Colon (tissue), 2 donors: ENCODE results near the gene PKIG.
"Not testable (repeated sequence)": the region's sequence is repeated elsewhere in the genome, so short reads cannot be mapped to it uniquely, and the experiment has no call there.

Source experiments
- FAIRE-seq: peaks from 2 replicates; lab custom pipeline; 2012; peaks lifted over from hg19 to GRCh38; lab: Jason Lieb, UNC
- donor health status: control.
- donor health status: control.

The PKIG gene

DNA sequence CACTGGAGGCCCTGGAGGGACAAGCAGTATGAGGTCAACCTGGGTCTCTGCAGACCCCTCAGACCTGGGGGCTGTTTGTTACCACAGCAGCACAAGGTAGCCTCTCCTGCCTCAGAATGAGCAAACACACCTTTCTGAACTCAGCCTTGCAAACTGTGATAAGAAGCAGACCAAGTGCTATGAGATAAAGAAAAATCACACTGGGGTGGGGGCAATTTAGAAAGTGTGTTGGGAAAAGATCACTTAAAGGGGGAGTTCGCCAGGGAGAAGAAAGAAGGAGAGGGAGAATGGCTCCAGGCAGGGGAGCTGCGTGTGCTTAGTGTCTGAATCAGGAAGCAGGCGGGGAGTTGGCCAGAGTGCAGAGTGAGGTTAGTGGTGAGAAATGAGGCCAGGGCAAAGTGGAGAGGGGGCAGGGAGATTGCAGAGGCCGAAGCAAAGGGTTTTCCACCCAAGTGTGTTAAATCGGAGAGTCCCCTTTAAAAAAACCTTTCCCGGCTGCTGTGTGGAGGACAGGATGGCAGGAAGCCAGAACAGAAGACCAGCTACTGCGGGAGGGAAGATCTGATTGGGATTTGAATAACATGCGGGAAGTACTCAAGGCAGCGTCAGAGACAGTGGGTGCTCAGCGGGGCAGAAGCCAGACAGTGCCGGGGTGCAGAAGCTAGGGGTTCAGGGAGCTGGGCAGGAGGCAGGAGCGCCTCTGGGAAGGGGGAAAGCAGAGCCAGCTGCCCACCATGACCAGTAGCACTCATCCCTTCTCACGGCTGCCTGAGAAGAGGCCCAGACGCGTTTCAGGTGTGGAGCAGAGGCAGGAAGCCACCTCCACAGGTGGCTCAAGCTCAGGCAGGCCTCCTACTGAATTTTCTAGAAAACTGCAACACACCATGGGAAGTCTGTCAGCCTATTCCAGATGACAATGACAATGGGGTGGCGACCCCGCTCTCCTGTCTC, 60.1 kb downstream of the PKIG start:
- FAIRE-seq = no peak

DNA sequence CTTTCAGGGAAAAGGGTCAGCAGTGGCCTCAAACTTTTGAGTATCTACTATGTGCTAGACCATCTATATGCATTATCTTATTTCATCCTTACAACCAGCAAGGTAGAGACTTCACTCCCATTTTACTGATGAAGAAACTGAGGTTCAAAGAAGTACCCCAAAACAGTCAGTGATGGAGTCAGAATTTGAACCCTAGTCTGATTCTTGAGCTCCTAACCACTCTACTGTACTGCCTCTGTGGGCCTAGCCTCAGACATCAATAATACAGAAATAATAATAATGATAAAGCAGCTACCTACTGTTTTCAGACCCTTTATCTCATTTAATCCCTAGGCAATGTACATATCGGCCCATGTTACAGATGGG, 60.8 kb downstream of the PKIG start:
- no peak for FAIRE-seq

- no peak for FAIRE-seq
These were observed 61.3 kb downstream of the PKIG start for GRCh38 chr20:44643596-44644229.

DNA sequence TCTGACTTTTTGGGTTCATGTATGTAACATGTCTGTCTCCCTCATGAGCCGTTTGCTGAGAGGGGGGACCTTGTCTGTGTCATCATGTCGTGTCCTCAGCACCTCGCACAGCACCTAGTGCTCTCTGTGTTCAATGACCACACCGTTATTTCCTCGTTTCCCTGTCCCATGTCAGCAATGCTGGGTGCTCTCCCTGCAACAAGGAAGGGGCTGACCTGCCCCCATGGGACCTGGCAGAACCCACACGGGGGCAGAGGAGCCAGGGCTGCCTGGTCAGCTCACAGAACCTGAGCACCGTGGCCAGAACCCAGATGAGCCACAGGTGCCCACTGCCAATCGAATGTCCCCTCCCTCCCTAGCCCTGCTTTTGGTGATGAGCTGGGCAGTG, 61.8 kb downstream of the PKIG start:
- no peak for FAIRE-seq

GRCh38 chr20:44644667-44645131, 62.3 kb downstream of the PKIG start:
- no peak for FAIRE-seq

GRCh38 chr20:44646023-44646640, 63.8 kb downstream of the PKIG start:
- no peak for FAIRE-seq

DNA sequence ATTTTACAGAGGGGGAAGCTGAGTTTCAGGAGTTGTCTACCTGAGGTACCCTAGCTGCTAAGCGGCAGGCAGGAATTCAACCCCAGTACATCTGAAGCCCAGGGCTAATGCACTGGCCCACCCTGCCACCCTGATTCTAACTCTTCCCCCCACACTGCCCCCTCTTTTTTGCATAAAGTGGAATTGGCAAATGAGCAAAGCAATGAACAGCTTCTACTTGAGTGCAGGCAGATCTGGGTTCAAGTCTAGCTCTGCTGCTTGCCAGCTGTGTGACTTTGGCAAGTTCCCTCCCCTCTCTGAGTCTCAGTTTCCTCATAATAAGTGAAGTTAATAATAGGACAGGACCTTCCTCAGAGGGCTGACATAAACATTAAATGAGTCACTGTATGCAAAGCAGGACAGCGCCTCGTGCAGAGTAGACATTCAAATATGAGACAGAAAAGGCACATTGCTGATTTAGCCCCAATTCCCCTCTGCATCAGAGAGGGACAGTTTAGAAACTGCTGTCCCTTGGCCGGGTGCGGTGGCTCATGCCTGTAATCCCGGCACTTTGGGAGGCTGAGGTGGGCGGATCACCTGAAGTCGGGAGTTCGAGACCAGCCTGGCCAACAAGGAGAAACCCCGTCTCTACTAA, 64.4 kb downstream of the PKIG start:
- no peak for FAIRE-seq

- FAIRE-seq = no peak
These were observed 65.7 kb downstream of the PKIG start for GRCh38 chr20:44648068-44648467.

DNA sequence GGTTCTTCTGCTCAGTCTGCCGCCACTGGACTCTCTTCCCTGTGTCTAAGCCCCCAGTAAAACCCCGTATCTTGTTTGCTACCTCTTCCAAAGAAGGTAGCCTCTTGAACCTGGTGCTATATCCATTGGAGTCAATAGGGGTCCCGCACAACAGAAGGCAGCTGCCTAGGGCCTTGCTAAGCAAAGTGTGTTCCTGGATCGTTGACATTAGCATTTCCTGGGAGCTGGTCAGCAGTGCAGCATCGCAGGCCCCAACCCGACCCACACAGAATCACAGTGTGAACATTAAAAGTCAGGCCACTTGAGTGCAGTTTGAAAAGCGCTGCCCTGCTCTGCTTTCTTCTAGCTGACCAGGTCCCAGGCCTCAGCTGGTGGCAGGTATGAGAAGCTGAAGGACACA, 66.2 kb downstream of the PKIG start:
- no peak for FAIRE-seq

DNA sequence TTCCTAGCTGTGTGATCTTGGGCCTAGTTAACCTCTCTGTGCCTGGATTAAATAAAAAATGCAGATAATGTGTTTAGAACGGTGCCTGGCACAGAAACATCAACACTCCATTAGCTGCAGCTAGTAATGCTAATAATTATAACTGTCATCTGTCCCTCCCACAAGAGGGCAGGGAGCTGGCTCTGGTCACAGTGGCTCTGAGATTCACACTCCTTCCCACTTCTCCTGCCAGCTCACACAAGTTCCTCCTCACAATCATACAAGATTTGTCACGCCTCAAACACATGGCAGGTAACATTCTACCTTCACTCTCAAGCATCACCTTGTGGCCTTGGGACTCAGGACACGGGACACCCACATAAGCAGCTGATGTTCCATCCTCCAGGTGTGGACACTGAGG, 66.7 kb downstream of the PKIG start:
- no peak for FAIRE-seq

DNA sequence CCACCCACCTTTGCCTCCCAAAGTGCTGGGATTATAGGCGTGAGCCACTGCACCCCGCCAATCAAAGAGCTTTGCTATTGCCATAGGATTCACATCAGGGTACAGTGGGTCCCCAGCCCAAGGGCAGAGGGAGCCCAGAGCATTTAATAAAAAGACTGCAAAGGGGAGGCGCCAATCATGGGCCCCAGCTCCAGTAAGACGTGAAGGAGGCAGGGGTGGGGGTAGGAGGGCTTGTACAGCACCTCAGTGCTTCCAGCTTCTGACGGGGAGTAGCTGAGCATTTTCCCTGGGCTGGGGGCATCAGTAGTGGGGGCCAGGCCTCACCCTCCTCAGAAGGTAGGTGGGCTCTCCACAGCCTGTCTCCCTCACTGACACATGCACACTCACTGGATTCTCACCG, 67.6 kb downstream of the PKIG start:
- FAIRE-seq = no peak

- no peak for FAIRE-seq
These were observed 68.5 kb downstream of the PKIG start for GRCh38 chr20:44650771-44651433.

DNA sequence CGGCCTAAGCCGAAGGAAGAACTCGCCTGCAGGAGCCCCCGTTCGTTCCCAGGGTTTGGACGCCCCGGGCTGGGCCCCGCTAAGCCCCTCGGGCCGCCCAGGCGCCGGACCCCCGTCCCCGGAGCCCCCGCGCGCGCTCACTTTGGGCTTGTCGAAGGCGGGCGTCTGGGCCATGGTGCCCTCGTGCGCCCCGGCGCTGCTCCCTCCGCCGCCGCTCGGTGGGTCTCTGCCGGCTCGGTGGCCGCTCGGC, 69.0 kb downstream of the PKIG start:
- no peak for FAIRE-seq

DNA sequence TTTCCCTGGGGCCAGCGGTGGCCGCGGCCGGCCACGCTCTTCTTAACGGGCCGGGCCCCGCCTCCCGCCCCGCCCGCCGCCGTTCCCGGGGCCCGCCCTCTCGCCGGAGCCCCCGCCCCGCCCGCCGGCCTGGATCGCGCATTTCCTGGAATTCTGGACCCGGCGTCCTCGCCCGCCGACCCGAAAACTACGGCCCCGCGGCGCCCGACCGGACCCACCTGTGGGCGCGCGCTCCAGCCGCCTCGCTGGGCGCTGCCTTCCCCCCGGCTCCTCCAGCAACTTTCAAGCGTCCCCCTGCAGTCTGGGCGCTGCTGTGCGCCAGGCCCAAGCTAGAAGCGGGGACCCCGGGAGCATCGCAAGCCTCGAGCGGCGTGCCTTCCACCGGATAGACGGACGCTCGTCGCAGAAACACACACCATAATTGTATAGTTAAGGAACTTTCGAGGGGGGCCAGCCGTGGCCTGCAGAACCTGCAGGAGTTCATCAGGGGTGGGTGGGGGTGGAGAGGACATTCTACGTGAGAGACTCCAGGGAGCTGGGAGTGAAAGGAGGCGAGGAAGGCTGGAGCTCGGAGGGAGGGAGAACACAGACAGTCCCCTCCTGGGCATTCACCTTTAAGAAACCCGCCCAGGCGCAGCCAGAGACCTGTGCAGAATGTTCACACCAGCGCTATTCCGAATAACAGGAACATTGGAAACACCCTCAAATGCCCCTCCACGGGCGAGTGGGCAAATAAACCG, 69.5 kb downstream of the PKIG start, which contains the start of gene ADA:
ADA (minus strand) TSS at position 16 of the 740 bp plus-strand sequence. CDS start 92 bp downstream, outside the sequence.
- no peak for FAIRE-seq

DNA sequence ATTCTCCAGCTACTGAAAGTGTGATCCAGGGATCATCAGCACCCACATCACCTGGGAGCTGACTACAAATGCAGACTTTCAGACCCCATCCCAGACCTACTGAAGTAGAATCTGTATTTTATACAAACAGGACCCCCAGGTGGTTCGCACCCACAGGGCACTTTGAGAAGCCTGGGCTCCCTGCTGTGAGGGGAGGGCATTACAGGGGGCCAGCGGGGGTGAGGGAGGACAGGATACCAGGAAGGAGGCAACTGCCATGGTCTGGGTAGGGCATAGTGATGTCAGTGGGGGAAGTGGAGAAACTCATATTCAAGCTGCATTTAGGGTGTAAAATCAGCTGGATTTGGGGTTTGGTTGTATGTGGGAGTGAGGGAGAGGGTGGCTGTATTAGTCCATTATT, 71.2 kb downstream of the PKIG start:
- no peak for FAIRE-seq

DNA sequence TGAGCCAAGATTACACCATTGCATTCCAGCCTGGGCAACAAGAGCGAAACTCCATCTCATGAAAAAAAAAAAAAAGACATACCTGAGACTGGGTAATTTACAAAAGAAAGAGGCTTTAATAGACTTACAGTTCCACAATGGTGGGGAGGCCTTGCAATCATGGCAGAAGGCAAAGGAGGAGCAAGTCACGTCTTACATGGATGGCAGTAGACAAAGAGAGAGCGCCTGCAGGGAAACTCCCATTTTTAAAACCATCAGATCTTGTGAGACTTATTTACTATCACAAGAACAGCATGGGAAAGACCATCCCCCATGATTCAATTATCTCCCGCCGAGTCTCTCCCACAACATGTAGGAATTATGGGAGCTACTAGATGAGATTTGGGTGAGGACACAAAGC, 71.8 kb downstream of the PKIG start:
- not testable (repeated sequence) for FAIRE-seq

DNA sequence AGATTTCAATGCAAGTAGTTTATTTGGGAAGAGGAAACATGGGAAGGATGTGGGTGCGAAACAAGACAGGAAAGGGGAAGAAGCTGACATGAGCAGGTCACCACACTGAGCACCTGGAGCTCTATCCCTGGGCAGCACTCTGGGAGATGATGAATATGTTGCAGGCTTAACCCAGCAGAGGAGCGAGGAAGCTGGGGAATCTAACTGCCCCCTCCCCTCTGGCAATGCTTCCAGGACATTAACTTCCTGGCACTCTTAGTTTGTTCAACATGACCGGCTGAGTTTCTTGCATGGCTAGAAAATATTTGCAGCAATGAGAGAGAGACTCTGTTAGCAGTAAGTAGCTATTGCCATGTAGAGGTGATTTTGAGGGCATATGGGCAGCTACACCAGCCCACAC, 74.1 kb downstream of the PKIG start:
- FAIRE-seq = no peak

DNA sequence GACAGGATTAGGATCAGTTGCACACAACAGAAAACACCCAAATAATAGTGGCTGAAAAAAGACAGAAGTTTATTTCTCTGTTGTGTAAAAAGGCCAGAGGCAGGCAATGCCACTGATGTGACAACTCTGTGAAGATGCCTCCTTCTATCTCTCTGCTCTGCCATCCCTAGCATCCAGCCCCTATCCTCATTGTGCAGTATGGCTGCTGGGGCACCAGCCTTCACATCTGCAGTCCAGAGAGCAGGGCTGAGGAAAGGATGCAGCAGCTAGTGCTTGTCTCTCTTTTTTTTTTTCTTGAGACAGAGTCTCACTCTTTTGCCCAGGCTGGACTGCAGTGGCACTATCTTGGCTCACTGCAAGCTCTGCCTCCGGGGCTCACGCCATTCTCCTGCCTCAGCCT, 75.5 kb downstream of the PKIG start:
- FAIRE-seq = no peak

GRCh38 chr20:44658810-44659209, 76.4 kb downstream of the PKIG start:
- no peak for FAIRE-seq

- no peak for FAIRE-seq
These were observed 77.6 kb downstream of the PKIG start for GRCh38 chr20:44659931-44660330.

- no peak for FAIRE-seq
These were observed 78.2 kb downstream of the PKIG start for GRCh38 chr20:44660581-44660980.

DNA sequence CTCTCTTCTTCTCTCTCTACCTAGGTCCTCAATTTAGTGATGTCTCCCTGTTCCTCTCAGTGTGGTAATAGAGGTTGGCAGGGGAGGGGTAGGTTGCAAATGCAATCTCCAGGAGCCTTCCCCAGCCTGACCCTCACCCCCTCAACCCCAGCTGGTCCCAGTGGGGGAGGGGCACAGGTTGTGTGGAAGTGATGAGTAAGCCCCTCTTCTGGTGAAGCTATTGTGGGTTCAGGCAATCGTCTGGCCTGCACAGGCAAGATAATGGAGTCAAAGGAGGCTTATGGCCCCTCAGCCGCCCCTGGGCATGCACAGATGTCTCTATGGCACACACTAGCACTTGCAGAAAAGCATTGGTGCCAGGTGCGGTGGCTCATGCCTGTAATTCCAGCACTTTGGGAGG, 79.9 kb downstream of the PKIG start:
- no peak for FAIRE-seq
